ENCODE data around the gene ZFTA.

GRCh38 chr11:63775191-63775590 lies 6.6 kb upstream of the ZFTA start:
- TF ChIP-seq POLR2A (IDR thresholded peaks at IDR 0.05; ENCODE audit: low read length) (no peak), GATA1 (IDR thresholded peaks at IDR 0.05; ENCODE audit: low read depth, low read length) (no peak)

Data from erythroblast (primary cell).